ENCODE results near the gene COQ8A.

DNA sequence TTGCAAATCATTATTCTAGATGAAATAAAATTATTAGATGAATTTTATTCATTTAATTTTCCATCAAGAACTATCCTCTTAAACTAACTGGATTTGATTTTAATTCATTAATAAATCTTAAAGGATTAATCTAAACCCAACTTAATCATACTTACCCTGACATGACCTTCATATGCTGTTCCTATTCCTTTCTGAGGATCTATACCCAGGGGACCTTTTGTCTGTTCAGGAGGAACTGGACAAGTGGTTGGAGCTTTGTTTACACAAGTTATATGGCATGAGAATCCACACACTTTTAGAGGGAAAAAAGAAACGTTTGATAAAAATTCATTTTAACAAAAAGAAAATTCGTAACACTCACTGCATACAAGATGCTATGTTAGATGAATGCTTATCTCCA is 95.2 kb downstream of the COQ8A start:
- TF ChIP-seq CTCF (IDR thresholded peaks at IDR 0.05) (no peak), POLR2A (IDR thresholded peaks at IDR 0.05) (no peak), POLR2AphosphoS5 (IDR thresholded peaks at IDR 0.05) (no peak)
